WERI-Rb-1 (cell line): ENCODE measurements around the gene ZFYVE27.

ENCODE experiments used
- DNase-seq: peaks from one replicate; pipeline ENCODE4 v3.0.0-alpha.2; 2020
- H3K27ac ChIP-seq: fragments of 250-450 bp; sonication (Bioruptor Pico); 2 replicates; pipeline ENCODE4 v1.5.1; 2020; ENCODE audit warnings: mild to moderate bottlenecking, moderate library complexity
- H3K27me3 ChIP-seq: fragments of 250-450 bp; sonication (Bioruptor Pico); 2 replicates; pipeline ENCODE4 v1.5.1; 2021; ENCODE audit warnings: mild to moderate bottlenecking, low read depth, moderate library complexity; ENCODE audit not compliant: insufficient read depth, severe bottlenecking
- H3K36me3 ChIP-seq: fragments of 250-450 bp; sonication (Bioruptor Pico); 2 replicates; pipeline ENCODE4 v1.5.1; 2020; ENCODE audit warnings: mild to moderate bottlenecking, moderate library complexity
- H3K4me3 ChIP-seq: 2 replicates; pipeline ENCODE4 v1.5.1; 2011; ENCODE audit warnings: low read depth, mild to moderate bottlenecking, control low read depth, low read length
- H3K9me3 ChIP-seq: fragments of 250-450 bp; sonication (Bioruptor Pico); 2 replicates; pipeline ENCODE4 v1.5.1; 2021; ENCODE audit warnings: mild to moderate bottlenecking, moderate library complexity; ENCODE audit not compliant: severe bottlenecking
- TF ChIP-seq, protein P1 (sequence below): IDR thresholded peaks from 2 replicates; pipeline ENCODE4 v1.5.1; 2011; ENCODE audit warnings: low read depth, mild to moderate bottlenecking, control low read depth, inconsistent platforms, low read length

ZFYVE27 gene

DNA sequence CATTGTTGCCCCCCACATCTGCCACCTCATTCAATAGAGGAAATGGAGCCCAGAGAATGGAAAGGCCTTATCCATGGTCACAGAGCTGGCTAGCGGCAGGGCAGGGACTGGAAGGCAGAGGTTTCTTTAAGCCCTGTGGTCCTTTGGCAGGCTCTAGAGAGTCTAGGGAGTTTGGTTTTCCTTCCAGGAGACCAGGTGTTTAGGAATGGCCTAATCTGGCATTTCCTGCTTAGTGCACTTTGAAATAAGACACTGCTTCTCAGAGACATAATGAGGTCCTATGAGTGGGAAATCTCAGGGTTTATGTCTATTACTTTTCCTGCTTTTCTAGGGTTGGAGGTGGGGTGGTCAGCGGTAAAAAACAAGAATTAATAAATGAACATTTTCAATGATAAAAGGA lies 17.3 kb upstream of the ZFYVE27 start:
- H3K9me3 ChIP-seq: no peaks in the 10 kb centered on the region
- H3K27ac ChIP-seq: no peak overlapping the region
- TF ChIP-seq, protein P1, sequence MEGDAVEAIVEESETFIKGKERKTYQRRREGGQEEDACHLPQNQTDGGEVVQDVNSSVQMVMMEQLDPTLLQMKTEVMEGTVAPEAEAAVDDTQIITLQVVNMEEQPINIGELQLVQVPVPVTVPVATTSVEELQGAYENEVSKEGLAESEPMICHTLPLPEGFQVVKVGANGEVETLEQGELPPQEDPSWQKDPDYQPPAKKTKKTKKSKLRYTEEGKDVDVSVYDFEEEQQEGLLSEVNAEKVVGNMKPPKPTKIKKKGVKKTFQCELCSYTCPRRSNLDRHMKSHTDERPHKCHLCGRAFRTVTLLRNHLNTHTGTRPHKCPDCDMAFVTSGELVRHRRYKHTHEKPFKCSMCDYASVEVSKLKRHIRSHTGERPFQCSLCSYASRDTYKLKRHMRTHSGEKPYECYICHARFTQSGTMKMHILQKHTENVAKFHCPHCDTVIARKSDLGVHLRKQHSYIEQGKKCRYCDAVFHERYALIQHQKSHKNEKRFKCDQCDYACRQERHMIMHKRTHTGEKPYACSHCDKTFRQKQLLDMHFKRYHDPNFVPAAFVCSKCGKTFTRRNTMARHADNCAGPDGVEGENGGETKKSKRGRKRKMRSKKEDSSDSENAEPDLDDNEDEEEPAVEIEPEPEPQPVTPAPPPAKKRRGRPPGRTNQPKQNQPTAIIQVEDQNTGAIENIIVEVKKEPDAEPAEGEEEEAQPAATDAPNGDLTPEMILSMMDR: no peak
- H3K4me3 ChIP-seq: no peak overlapping the region
- no peak for DNase-seq
- H3K27me3 ChIP-seq: no peaks in the 10 kb centered on the region
- no peaks in the 10 kb centered on the region for H3K36me3 ChIP-seq

DNA sequence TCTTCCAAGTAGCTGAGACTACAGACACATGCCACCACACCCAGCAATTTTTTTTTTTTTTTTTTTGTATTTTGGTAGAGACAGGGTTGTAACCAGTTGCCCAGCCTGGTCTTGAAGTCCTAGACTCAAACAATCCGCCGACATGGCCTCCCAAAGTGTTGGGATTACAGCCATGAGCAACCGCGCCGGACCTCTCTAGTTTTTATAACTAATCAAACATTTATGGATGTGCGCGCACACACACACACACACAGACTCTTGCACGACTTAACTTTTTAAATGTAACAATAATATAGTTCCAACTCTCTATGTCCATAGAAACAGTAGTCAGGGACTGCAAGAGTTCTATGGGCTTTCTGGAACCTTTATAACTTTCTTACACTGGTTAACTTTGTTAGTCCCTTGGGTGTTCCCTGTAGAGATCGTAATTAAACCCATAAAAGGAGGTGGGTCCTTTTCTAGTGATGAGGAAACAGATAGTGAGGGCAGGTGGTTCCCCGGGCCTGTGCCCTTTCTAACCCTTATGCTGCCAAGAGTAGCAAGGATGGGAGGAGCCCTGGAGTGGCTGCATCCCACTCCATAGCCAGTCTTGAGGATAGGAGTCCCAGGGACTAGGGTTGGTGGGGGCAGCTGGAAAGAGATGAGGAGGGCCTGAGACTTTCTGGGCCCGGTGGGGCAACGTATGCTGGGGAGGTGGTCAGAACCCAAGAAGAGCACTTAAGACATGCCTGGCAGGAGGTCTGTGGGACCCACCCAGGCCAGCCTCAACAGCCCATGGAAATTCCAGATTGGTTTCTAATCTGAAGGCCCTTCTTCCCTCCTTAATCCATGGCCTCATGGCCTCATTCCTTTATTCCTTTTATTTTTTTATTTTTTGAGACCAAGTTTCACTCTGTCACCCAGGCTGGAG lies 14.8 kb upstream of the ZFYVE27 start:
- Histone ChIP-seq H3K36me3 (no peaks in the 10 kb centered on the region), H3K9me3 (no peaks in the 10 kb centered on the region), H3K27me3 (no peaks in the 10 kb centered on the region), H3K27ac (no peak overlapping the region), H3K4me3 (no peak overlapping the region)
- TF ChIP-seq, protein P1: no peak
- DNase-seq: no peak

DNA sequence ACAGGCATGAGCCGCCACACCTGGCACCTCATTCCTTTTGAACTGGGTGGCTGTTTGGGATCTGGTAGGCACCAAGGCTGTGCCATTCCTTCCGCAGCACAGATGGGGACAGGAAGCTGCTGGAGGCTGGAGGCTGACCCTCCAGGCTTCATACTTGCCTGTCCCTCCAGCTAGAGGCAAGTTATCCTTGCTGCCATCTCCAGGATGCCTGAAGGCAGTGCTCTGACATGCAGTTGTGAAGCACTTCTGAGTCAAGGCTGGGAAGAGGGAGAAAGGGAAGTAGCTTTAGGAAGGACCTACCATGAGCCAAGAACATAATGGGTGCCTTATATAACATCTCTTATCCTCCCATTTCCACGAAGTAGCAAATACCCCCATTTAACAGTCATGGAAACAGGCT lies 13.9 kb upstream of the ZFYVE27 start:
- H3K27ac ChIP-seq: no peak overlapping the region
- no peak for DNase-seq
- H3K36me3 ChIP-seq: no peaks in the 10 kb centered on the region
- no peak overlapping the region for H3K4me3 ChIP-seq
- no peaks in the 10 kb centered on the region for H3K9me3 ChIP-seq
- TF ChIP-seq, protein P1: no peak
- H3K27me3 ChIP-seq: no peaks in the 10 kb centered on the region

DNA sequence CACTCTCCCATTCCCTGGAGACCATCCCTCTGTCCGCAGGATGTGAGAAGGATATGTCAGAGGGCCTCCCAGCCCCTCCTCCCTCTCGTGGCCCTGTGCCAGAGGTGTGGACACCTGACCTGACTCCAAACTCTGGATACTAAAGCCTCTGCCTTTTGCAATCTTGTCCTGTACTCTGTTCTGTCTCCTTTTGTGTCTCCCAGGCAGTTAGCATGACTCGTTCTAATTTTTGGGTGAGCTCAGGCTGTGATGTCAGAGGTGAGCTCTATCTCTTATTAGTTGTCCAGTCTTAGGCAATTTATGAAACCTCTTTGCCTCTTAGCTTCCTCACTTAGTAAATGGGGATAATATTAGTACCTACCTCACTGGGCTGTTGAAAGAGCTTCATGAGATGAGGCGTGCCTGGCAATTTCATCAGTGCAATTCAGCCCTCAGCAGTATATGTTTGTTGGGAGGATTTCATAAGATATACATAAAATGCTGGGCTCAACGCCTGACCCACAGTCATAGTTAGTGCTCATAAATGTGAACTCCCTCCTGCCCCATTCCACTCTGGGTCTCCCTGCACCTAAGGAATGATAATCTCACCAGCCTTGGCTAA lies 12.5 kb upstream of the ZFYVE27 start:
- TF ChIP-seq, protein P1: no peak
- no peaks in the 10 kb centered on the region for H3K9me3 ChIP-seq
- no peak overlapping the region for H3K27ac ChIP-seq
- DNase-seq: no peak
- H3K36me3 ChIP-seq: no peaks in the 10 kb centered on the region
- no peak overlapping the region for H3K4me3 ChIP-seq
- no peaks in the 10 kb centered on the region for H3K27me3 ChIP-seq

DNA sequence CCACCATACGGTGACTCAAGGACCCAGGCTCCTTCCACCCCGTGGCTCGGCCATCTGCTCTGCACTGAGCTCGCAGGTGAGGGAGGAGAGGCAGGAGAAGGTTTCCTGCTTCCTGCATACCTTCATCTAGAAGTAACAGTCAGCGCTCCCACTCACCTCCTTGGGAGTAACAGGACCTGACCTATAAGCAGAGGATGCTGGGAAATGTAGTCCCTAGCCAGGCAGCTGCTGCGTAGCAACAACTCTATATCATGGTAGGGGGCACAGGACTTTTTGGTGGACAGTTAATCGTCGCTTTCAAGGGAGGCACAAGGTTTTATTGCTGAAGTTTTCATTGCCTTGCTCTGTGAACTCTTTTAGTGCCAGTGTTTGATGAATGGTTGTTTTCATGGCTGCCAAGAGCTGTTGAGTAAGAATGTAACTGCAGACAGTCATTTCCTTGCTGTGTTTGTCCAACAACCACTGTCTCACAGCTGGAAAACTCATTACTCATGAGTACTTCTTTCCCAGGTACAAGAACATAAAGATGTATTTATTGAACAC lies 10.2 kb upstream of the ZFYVE27 start:
- Histone ChIP-seq H3K4me3 (no peak overlapping the region), H3K27ac (no peak overlapping the region)

More for the DNA sequence above, 10.2 kb upstream of the ZFYVE27 start:
- TF ChIP-seq, protein P1: no peak
- no peaks in the 10 kb centered on the region for H3K9me3 ChIP-seq
- H3K36me3 ChIP-seq: no peaks in the 10 kb centered on the region
- H3K27me3 ChIP-seq: no peaks in the 10 kb centered on the region
- DNase-seq: no peak
